HG03565 (cell line): ENCODE measurements around the gene C4orf50.

Source experiments
- ATAC-seq: cut with Tn5 transposase; IDR thresholded peaks from one replicate; pipeline ENCODE4 v1.9.1; 2021; ENCODE audit warnings: mild to moderate bottlenecking, moderate library complexity; ENCODE audit not compliant: unreplicated experiment

C4orf50 gene

GRCh38 chr4:5897674-5898073, 120.6 kb downstream of the C4orf50 start:
- no peak for ATAC-seq

- ATAC-seq = no peak
Observed at GRCh38 chr4:5895287-5895686, 122.9 kb downstream of the C4orf50 start.

- no peak for ATAC-seq
Observed at GRCh38 chr4:5894266-5894665, 124.0 kb downstream of the C4orf50 start.

GRCh38 chr4:5893591-5893990, 124.6 kb downstream of the C4orf50 start:
- ATAC-seq = no peak

- ATAC-seq = no peak
Observed at GRCh38 chr4:5893004-5893580, 125.1 kb downstream of the C4orf50 start, which contains the start of gene CRMP1. Gene CRMP1, minus strand, starts transcription at chr4:5893086. Its CDS starts 117 bp downstream, at chr4:5892969.

- no peak for ATAC-seq
Observed at GRCh38 chr4:5892323-5893003, 125.8 kb downstream of the C4orf50 start.

- ATAC-seq = no peak
Observed at GRCh38 chr4:5891563-5892322, 126.5 kb downstream of the C4orf50 start.

- ATAC-seq = no peak
Observed at GRCh38 chr4:5890063-5890727, 128.0 kb downstream of the C4orf50 start.

GRCh38 chr4:5889002-5889696, 129.1 kb downstream of the C4orf50 start:
- no peak for ATAC-seq

- ATAC-seq = no peak
Observed at GRCh38 chr4:5888222-5889001, 129.8 kb downstream of the C4orf50 start.

- ATAC-seq = no peak
Observed at GRCh38 chr4:5887361-5888221, 130.6 kb downstream of the C4orf50 start.

GRCh38 chr4:5887011-5887360, 131.2 kb downstream of the C4orf50 start:
- no peak for ATAC-seq

GRCh38 chr4:5885733-5886132, 132.5 kb downstream of the C4orf50 start:
- ATAC-seq = no peak

- no peak for ATAC-seq
Observed at GRCh38 chr4:5884796-5885195, 133.4 kb downstream of the C4orf50 start.

GRCh38 chr4:5883916-5884315, 134.3 kb downstream of the C4orf50 start:
- ATAC-seq = no peak

- ATAC-seq = no peak
Observed at GRCh38 chr4:5882947-5883346, 135.3 kb downstream of the C4orf50 start.

GRCh38 chr4:5881340-5881739, 136.9 kb downstream of the C4orf50 start:
- no peak for ATAC-seq

- ATAC-seq = no peak
Observed at GRCh38 chr4:5878359-5878758, 139.9 kb downstream of the C4orf50 start.

GRCh38 chr4:5877392-5877791, 140.8 kb downstream of the C4orf50 start:
- ATAC-seq = no peak
